ENCODE data around the gene EFHC1.
"Not testable (repeated sequence)": the region's sequence is repeated elsewhere in the genome, so short reads cannot be mapped to it uniquely, and the experiment has no call there.

EFHC1 gene

GRCh38 chr6:52399511-52400312, 20.4 kb upstream of the EFHC1 start:
- no peak for DNase-seq

- no peak for DNase-seq
Observed at GRCh38 chr6:52400313-52401041, 19.7 kb upstream of the EFHC1 start.

- no peak for DNase-seq
Observed at GRCh38 chr6:52403086-52403485, 17.1 kb upstream of the EFHC1 start.

- DNase-seq = no peak
Observed at GRCh38 chr6:52403627-52404026, 16.5 kb upstream of the EFHC1 start.

GRCh38 chr6:52405243-52405642, 14.9 kb upstream of the EFHC1 start:
- DNase-seq = no peak

- no peak for DNase-seq
Observed at GRCh38 chr6:52407467-52407866, 12.7 kb upstream of the EFHC1 start.

- DNase-seq = no peak
Observed at GRCh38 chr6:52409499-52409898, 10.6 kb upstream of the EFHC1 start.

- DNase-seq = no peak
Observed at GRCh38 chr6:52410979-52411378, 9.2 kb upstream of the EFHC1 start.

GRCh38 chr6:52411911-52412310, 8.2 kb upstream of the EFHC1 start:
- DNase-seq = no peak

GRCh38 chr6:52415333-52415732, 4.8 kb upstream of the EFHC1 start:
- DNase-seq = no peak

GRCh38 chr6:52415917-52416628, 4.1 kb upstream of the EFHC1 start:
- DNase-seq = no peak

GRCh38 chr6:52416629-52417151, 3.5 kb upstream of the EFHC1 start:
- no peak for DNase-seq

GRCh38 chr6:52417675-52418111, 2.4 kb upstream of the EFHC1 start:
- DNase-seq = no peak

- no peak for DNase-seq
Observed at GRCh38 chr6:52418606-52419005, 1.5 kb upstream of the EFHC1 start.

GRCh38 chr6:52420668-52421358, 671 bp downstream of the EFHC1 start:
- DNase-seq = no peak

- DNase-seq = no peak
Observed at GRCh38 chr6:52422156-52422555, 2.0 kb downstream of the EFHC1 start.

- no peak for DNase-seq
Observed at GRCh38 chr6:52423448-52423847, 3.3 kb downstream of the EFHC1 start.

- DNase-seq = no peak
Observed at GRCh38 chr6:52423971-52424381, 3.8 kb downstream of the EFHC1 start.

GRCh38 chr6:52424513-52424912, 4.4 kb downstream of the EFHC1 start:
- DNase-seq = no peak

- no peak for DNase-seq
Observed at GRCh38 chr6:52426667-52427066, 6.5 kb downstream of the EFHC1 start.

GRCh38 chr6:52433294-52433693, 13.2 kb downstream of the EFHC1 start:
- DNase-seq = not testable (repeated sequence)

- DNase-seq = no peak
Observed at GRCh38 chr6:52435345-52435744, 15.2 kb downstream of the EFHC1 start.

- no peak for DNase-seq
Observed at GRCh38 chr6:52438926-52439325, 18.8 kb downstream of the EFHC1 start.
